Nucleus accumbens (tissue), 56 donors: ENCODE measurements around the gene NEDD4L.

Experiments used
- DNase-seq, 56 donors: peaks; one replicate each; lab custom pipeline; 2025; lab: John Stamatoyannopoulos, UW

The NEDD4L gene

DNA sequence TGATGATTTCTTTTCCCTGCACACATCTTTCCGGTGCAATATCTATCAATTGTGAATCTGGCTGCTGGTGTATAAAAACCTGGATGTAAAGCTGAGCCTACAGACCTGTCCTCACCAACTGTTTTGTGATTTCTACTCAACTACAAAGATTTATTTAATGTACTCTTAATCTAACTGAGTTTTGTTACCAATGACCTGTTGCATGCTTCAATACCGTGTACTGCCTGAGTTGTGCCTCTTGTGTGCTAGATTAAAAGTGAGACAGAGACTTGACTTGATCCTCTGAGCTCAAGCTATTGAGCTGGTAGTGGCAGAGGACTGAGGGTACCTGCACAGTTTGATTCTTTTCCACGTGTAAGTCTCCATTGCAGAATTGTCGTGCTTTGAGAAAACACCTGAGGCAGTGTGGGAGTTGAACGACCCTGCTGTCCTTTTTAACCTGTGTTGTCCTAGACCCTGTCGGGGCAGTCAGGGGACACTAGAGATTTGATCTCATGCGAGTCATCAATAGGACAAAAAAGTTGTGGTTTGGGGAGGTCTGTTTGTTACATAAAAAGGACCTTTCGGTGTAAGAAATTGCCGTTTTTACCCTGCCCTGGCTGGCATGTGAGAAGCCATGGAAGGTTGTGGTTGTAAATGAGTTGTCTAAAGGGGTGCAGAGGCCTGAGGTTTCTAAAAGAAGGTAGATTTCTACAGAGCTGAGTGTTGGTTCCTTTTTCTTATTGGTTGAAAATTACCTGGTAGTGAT, 353.5 kb downstream of the NEDD4L start:
- DNase-seq: no peak

DNA sequence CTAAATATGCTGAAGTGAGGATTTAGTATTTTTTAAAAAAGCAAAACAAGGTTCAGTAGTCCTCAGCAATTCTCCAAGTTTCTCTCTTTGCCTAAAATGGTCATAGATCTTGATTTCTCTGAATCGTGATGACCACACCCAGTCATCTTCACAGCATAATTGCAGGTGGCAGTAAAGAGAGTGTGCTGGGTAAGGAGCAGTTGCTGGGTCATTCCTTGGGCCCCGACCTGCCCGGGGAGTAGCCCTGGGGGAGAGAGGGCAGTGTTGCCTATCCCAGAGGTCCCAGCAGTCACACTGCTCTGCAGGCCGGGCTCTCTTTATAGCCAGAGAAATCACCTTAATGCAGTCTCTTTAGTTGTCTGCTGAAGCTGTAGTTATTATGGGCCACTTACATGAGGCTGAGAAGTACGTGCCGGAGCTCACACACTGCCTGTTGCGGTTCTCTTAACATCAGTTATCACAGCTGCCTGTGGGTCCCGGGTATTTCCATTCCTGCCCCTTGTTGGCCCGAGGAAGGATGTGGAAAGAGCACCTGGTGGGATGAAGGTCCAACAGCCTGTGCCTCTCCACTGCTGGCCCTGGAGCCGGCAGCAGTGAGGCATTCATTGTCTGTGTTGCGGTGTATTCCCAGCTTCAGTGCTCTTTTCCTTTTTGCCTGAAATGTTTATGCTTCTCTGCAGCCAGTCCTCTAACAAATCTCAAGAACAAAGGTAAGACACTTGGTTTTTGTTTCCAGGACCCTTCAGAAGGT, 354.8 kb downstream of the NEDD4L start:
- no peak for DNase-seq

DNA sequence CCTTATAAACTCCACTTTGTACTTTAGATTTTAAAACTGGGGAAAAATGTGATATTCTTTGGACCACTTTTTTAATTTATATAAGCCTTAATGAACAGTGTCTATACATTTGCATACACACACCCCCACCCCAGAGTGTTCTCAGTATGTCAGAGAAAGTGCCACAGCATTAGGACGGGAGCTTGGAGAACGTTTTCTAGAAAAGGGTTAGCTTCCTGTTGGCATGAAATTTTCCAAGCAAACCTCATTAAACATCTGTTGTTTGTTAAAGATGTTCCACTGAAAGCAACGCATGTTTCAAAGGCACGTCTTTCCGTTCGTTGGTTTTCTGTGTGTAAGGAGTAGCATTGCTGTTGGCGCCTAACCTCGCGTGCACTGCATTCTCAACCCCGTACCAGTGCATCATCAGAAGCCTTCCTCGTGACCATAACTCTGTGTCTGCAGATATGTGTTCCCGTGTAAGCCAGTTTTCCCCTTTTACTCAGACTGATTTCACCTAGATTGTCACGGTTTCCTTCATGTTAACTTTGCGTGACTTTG, 356.4 kb downstream of the NEDD4L start:
- no peak for DNase-seq

DNA sequence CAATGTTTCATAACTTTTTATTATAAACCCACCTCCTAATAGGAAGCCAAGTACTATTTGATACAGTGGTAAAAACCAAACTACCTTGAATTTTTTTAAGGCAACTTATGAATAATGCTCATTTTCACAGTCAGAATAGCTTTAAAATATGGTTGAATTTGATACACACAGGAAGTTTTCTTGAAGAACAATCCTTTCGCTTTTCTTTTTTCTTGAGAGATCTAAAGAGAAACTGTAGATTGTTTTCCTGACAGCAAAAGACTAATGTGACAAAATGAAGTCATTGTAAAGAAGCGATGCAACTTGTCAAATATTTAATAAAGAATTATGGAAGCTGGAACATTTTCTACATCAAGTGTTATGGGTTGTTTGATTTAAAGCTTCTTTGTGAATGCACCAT, 357.2 kb downstream of the NEDD4L start:
- DNase-seq: no peak

DNA sequence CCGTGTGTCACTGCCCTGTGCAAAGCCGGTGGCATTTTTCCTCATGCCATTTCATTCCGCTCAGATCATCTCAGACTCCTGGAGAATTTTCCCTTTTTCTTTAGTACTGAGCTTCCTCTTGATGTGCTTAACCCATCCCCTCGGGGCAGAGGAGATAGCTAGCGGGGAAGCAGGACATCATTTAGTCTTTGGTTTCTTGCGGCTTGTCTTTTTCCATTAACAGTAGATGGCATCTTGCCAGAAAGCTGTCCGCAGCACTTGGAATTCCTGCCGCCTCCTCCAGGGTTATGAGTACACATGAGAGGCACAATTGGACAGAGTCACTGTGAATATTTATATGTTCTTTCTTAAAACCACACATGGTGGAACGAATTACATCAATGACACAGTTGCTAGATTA, 358.2 kb downstream of the NEDD4L start:
- DNase-seq: no peak

DNA sequence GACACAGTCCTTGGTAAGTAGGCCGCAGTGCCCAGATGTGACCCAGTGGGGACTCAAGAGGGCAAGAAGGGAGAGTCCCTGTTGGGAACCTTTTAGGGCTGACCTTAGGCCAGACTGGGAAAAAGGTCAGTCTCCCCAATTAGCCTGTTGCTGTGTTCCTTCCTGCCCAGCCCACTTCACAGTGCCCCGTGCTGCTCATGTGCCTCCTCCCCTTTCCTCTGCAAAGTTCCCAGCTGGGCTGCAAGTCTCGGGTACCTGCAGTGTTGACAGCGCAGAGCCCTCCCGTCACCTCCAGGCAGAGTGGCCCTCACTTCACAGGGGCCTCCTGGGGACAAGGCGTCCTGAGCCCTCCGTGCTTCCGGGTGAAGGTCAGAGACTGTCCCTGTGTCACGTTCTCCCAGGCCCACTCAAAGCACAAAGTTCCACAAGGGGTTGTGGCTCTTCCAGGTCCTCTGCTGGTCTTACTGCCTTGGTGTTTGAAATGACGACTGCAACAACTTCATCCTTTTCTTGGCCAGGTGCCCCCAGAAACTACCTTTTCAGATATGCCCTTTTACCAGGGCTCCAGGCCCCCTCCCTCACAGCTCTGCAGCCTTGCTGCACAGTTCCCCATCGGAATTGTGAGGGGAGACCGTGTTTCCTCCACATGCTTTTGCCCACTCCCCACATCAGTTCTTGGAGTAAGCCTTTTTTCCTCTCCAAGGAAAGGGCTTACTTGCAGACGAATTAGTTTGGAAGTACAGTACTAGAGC, 359.1 kb downstream of the NEDD4L start:
- no peak for DNase-seq

DNA sequence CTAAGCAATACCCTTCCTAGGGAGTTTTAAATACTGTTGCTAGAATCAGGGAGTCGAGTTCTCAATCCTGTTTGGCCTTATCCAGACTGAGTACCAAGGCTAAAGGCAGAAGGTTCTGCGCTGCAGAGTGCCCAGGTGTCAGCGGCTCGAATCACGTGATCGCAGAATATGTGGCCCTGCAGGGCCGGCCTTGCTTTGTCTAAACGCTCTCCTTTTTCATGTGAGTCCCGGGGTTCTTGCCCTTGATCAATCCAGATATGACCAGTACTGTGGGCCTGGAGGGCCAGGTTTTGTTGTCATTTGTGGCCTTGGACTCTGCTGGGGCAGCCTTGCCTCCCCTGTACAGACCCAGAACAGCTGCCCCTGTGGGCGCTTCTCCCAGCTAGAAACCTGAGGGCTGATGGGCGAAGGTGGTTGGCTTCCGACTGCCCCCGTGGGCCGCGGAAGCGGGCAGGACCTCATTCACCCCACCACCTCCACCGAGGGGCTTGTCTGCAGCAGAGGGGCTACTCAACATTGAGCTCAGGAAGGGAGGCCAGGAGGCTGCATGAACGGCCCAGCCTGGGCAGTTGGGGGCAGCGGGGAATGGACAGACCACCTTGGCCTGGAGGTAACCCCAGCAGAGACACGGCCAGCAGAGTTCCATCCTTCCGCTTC, 359.9 kb downstream of the NEDD4L start:
- no peak for DNase-seq

DNA sequence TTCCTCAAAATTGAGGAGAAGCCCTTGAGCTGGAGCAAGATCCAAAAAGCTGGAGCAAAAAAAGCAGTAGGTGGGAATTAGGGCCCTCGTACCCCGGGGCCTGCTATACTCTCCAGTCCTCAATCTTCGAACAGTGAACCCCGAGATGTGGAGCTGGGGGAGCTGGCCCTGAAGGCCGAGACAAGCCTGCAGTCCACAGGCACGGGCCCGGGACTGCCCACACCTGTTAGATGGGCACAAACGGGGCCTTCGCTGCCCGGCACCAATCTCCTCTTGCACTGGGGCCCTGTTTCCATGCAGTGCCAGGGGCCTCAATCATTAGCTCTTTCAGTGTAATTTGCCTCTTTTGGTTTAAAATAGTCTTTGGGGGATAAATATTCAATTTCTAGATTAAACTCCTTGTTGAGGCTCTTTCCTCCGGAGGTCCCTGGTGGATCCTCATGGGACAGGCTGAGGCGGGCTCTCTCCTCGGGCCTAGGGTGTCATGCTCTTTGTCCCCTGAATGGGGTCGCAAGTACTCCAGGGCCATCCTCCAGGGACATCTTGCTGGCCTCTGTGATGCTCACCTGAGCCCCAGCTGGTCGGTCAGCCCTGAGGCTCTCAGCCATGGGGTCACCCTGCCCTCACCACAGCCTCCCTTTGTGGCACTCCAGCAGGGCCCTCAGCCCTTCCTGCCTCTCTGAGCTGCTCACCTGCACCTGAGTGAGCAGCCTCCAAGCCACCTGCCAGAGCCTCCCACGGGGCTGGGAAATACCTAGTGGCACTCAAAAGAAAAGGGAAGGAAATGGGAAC, 361.3 kb downstream of the NEDD4L start:
- no peak for DNase-seq

DNA sequence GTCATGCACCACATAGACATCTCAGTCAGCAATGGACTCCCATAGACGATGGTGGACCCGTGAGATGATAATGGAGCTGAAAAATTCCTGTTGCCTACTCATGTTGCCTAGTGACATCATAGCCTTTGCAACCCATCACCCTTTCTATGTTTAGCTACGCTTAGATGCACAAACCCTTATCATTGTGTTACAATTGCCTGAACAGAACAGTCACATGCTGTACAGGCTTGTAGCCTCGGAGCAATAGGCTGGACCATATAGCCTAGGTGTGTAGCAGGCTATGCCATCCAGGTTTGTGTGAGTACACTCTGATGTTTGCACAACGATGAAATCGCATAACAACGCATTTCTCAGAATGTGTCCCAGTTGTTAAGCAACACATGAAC, 363.2 kb downstream of the NEDD4L start:
- no peak for DNase-seq

DNA sequence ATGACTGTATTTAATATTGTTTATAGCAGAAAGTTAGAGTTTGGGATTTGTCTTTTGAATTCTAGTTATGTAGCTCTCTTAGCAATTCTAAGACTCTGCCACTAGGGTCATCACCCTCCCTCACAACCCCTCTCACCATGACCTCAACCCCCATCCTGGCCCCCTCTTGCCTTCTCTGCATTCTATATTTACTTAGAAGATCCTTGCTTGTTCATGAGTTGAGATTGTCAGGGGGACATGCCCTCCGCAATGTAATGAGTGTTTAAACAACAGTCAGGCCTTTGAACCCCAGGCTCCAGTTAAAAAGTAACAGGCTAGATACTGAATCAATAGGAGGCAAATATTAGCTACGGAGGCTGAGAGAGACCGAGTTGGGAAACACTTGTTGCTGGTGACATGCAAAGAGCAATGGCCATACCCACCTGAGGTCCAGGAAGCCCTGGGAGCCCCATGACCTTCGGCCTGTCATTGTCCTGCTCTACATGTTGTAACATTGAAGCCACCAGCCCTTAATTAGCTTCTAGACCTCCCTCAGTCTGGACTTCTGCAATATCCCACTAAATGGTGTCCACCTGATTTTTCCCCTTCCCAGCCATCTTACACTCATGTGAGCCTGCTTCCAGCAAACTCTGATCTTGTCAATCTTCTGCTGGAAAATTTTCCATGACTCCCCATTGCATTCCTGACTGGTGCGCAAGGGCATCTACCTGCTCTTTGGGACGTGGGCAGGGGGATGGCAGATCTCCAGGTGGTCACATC, 363.8 kb downstream of the NEDD4L start:
- DNase-seq: no peak

DNA sequence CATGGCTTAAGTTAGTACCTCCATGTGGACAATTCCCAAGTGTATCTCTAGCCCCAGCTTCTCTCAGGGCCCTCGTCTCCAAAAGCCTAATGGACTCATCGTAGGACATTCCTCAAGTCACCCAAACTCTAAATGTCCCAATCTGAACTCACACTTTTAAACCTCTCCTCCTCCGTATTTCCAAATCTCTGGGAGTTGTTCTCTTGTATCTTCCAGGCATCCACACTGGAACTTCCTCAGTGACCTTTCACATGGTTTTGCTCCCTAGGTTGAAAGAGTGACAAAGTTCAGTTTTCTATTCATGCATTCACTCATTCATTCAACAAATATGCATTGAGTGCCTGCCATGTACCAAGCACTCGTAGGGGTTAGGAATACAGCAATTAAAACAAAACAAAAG, 364.6 kb downstream of the NEDD4L start:
- no peak for DNase-seq

DNA sequence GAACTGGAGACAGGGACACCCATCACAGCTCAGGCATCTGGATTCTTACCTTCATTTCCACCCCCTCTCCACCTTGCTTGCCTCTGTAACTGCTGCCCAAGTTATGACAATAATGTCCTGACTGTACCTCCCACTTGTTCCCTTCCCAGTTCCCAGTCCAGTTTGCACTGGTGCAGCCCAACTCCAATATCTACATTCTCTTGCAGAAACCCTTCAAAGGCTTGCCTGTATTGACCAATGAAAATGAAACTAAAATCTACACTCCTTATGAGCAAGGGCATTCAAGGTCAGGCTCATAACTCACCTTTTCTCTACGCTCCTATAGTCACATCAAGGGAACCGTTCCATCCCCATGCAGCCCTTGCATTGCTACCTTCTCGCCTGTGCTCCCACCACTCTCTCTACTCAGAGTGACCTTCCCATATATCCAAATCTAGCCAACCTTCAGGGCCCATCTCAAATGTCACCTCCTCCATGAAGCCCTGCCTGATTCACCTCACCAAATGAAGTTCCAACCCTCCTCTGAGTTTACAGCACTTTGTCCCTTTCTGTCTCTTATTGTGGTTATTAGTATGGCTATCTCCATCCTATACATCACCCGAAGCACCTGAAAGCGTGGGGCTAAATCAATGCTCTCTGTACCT, 365.9 kb downstream of the NEDD4L start:
- DNase-seq: no peak

DNA sequence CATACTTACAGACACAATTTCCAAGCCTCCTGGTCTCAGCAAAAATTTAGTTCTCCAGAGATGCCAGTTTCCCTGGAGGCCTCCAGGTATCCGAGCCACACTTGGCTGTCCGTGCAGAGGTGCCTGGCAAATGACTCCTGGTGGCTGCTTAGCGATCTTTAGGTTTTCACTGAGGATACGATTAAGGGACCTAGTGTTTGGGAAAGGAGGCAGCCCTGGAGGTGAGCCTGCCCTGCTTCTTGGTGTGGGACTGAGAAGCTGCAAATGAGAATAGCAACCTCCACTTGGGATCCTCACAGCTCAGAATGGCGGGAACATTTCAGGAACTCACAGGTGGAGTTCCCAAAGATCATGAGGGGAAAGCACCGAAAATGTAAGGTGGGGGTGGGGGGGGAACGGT, 367.3 kb downstream of the NEDD4L start:
- no peak for DNase-seq

DNA sequence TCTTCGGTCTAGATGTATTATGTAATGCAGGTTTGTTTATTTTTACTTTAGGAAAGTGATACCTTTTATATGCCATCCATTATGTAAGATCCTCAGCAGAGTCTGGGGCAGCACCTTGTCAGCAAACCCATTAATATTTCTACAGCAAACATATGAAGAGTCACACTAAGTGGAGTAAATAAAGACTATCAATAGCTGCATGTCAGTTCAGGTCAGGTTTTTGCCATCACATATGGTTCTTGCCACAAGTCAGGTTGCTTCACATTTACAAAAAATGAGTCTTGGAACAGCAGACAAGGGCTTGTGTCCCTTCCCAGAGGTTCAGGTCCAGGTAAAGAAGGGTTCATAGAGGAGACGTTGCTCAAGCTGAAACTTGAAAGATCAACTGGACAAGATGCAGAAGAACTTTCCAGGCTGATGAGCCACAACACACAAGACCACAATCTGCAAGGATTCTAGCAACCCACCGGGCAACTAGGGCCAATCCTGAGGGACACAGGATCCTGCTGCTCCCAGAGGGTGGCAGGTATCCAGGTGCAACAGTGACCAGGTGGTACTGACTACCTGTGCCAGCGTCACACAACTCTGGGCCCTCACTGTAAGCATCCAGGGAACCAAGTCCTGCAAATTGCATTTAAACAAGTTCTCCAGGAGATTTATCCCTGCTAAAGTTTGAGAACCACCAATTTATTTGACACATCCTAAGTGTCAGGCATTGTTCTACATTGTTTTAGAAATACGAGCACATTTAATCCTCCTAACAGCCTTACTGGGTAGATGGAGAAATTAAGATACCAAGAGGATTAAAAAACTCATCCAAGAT, 369.0 kb downstream of the NEDD4L start:
- DNase-seq: no peak

DNA sequence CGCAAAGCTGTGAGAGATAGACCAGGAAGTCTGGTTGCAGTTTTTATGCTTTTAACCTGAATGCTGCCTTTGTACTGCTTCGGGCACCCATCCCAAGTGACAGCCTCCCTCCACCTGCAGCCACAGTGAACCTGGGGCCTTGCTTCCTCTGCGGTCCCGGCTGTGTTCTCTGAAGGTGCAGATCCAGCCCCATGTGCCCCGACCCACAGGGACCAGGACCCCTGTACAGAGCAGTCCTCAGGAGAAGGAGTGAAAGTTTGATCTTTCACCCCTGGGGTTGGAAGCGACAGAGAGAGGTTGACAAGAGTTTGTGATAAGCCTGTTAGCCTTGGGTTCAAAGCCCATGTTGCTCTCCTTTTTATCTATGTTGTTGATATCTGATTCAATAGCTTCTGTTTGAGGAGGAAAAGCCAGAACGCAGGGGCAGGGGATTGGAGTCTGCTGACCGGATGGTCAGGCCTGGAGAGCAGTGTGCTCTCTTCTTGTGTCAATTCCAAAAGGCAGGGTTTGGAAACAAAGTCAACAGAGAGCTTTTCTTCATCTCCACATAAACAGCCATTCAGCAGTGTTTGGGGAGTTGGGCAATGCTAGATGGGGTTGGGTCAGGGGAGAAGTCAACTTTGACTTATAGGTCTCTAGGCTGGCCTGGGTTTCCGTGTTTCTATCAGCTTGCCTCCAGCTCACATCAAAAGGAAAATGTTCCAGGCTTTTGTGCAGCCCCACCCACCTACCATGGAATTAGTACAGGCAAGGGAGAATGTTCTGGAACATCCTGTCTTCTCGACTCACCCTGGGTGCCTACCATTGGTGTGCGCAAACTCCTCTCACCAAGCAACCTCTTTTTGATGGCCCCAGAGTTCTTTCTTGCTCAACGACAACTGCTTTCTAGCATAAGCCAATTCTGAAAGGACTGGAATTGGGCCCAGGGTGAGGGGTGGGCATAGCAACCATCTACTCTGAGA, 369.9 kb downstream of the NEDD4L start:
- DNase-seq: no peak

DNA sequence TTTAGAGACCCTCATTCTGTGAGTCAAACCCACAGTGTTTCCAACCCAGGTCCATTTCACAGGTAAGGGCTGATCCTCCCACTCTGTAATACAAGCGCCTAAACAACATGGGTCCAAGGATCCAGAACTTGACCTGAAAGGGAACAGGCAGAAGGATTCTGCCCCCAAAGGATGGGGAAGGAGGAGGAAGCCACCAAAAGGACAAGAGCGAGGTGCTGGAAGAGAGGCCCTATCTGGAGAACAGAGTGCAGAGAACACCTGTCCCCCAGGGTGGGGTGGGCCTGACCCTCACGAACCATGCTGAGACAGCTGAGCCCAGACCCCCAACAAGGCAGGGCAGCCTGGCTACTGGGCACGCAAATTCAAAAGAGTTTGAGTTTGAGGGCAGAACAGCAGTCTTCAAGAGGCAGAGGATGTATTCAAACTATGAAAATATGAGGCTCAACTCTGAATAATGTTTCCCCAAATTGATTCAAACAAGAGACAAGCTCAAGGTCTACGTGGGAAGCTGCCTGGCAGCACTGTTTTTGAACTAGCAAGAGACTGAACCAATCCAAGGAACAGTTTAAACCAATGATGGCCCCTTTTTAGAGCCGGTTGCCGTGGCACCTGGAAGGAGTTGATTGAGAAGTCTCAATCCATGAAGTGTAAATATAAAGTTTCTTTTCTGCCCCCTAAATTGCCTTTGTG, 372.1 kb downstream of the NEDD4L start:
- DNase-seq: peak in 6 of 56 donors; percentile 7 to 39 (median 30)
